Neural cell (in vitro differentiated cells): ENCODE results near the gene UROC1. TPM values are rescaled to one million over a fixed set of nuclear protein-coding genes. Genes with fewer than 3 reads are reported as not detected.

Experiments used
- H2AFZ ChIP-seq: fragments of 200-600, 300-800 bp; sonication (generic), shearing (Covaris generic); 2 replicates; pipeline ENCODE4 v1.6.0; 2014; ENCODE audit warnings: low read depth, mild to moderate bottlenecking, antibody characterized with exemption, low read length, moderate library complexity
- H3F3A ChIP-seq: fragments of 200-600 bp; shearing (Covaris generic); 2 replicates; pipeline ENCODE4 v1.6.1; 2016; ENCODE audit warnings: mild to moderate bottlenecking, moderate library complexity, mixed read lengths, antibody characterized with exemption, low read length; ENCODE audit not compliant: insufficient read depth, poor library complexity, severe bottlenecking
- H3K27ac ChIP-seq: fragments of 200-600, 300-800 bp; sonication (generic), shearing (Covaris generic); 2 replicates; pipeline ENCODE4 v1.5.1; 2014; ENCODE audit warnings: mild to moderate bottlenecking, low read length, moderate library complexity
- H3K27me3 ChIP-seq: fragments of 300-800, 200-600 bp; sonication (generic), shearing (Covaris generic); 2 replicates; pipeline ENCODE4 v1.6.0; 2014; ENCODE audit warnings: mild to moderate bottlenecking, low read depth, low read length, moderate library complexity; ENCODE audit not compliant: insufficient read depth
- H3K36me3 ChIP-seq: fragments of 300-800, 200-600 bp; sonication (generic), shearing (Covaris generic); 2 replicates; pipeline ENCODE4 v1.5.1; 2014; ENCODE audit warnings: mild to moderate bottlenecking, antibody characterized with exemption, low read length, moderate library complexity; ENCODE audit not compliant: insufficient read depth
- H3K4me2 ChIP-seq: fragments of 300-800, 200-600 bp; sonication (generic), shearing (Covaris generic); 2 replicates; pipeline ENCODE4 v1.6.0; 2014; ENCODE audit warnings: mild to moderate bottlenecking, low read length
- H3K4me3 ChIP-seq: fragments of 300-800, 200-600 bp; sonication (generic), shearing (Covaris generic); 2 replicates; pipeline ENCODE4 v1.5.1; 2014; ENCODE audit warnings: mild to moderate bottlenecking, low read length, moderate library complexity
- H3K79me2 ChIP-seq: fragments of 200-600 bp; shearing (Covaris generic); replicated peaks from 2 replicates; pipeline ENCODE4 v1.6.0; 2014; ENCODE audit warnings: mild to moderate bottlenecking, low read length, moderate library complexity; ENCODE audit not compliant: insufficient read depth
- H3K9ac ChIP-seq: fragments of 300-800, 200-600 bp; sonication (generic), shearing (Covaris generic); 2 replicates; pipeline ENCODE4 v1.6.1; 2016; ENCODE audit warnings: mild to moderate bottlenecking, low read length, mixed read lengths
- H3K9me2 ChIP-seq: fragments of 200-600 bp; shearing (Covaris generic); 2 replicates; pipeline ENCODE4 v1.6.1; 2016; ENCODE audit warnings: mild to moderate bottlenecking, low read length, mixed read lengths; ENCODE audit not compliant: insufficient read depth
- H3K9me3 ChIP-seq: fragments of 200-600, 300-800 bp; sonication (generic), shearing (Covaris generic); 2 replicates; pipeline ENCODE4 v1.6.1; 2016; ENCODE audit warnings: mild to moderate bottlenecking, mixed run types, low read length, moderate library complexity, mixed read lengths
- H4K20me1 ChIP-seq: fragments of 200-600 bp; shearing (Covaris generic); 2 replicates; pipeline ENCODE4 v1.6.1; 2016; ENCODE audit warnings: mild to moderate bottlenecking, mixed run types; ENCODE audit not compliant: insufficient read depth
- CTCF ChIP-seq: fragments of 450-650 bp; IDR thresholded peaks from 2 replicates; pipeline ENCODE4 v1.5.1; 2014; ENCODE audit warnings: antibody characterized with exemption, mild to moderate bottlenecking, moderate library complexity; ENCODE audit not compliant: poor library complexity, severe bottlenecking
- EP300 ChIP-seq: fragments of 450-650 bp; conservative IDR thresholded peaks from 2 replicates; pipeline ENCODE4 v1.6.1; 2014; ENCODE audit warnings: antibody characterized with exemption, mild to moderate bottlenecking, moderate library complexity; ENCODE audit not compliant: poor library complexity, severe bottlenecking
- EZH2 ChIP-seq: fragments of 200-600, 300-800 bp; shearing (Covaris generic), sonication (generic); IDR thresholded peaks from 2 replicates; pipeline ENCODE4 v1.6.1; 2014; ENCODE audit warnings: antibody characterized with exemption, low read length, borderline replicate concordance, mild to moderate bottlenecking; ENCODE audit not compliant: insufficient read depth, poor library complexity, severe bottlenecking
- MXI1 ChIP-seq: fragments of 450-650 bp; conservative IDR thresholded peaks from 2 replicates; pipeline ENCODE4 v1.6.1; 2014; ENCODE audit warnings: antibody characterized with exemption, mild to moderate bottlenecking; ENCODE audit not compliant: poor library complexity, severe bottlenecking
- POLR2AphosphoS5 ChIP-seq: IDR thresholded peaks from 2 replicates; pipeline ENCODE4 v1.6.1; 2012
- RAD21 ChIP-seq: fragments of 450-650 bp; conservative IDR thresholded peaks from 2 replicates; pipeline ENCODE4 v1.6.1; 2014; ENCODE audit warnings: antibody characterized with exemption, mild to moderate bottlenecking, moderate library complexity
- REST ChIP-seq: IDR thresholded peaks from 2 replicates; pipeline ENCODE4 v1.6.1; 2012; ENCODE audit warnings: borderline replicate concordance
- SMC3 ChIP-seq: fragments of 450-650 bp; conservative IDR thresholded peaks from 2 replicates; pipeline ENCODE4 v1.6.1; 2014; ENCODE audit warnings: antibody characterized with exemption, mild to moderate bottlenecking, moderate library complexity; ENCODE audit not compliant: poor library complexity
- TAF1 ChIP-seq: IDR thresholded peaks from 2 replicates; pipeline ENCODE4 v1.6.1; 2012; ENCODE audit warnings: low read depth
- polyA plus RNA-seq: library from polyadenylated mRNA; depleted of rRNA; stranded (reverse); fragments of >200 nt; gene quantifications from 2 replicates; pipeline ENCODE4 v1.2.3, GENCODE V29; 2014

UROC1 gene
- polyA plus RNA-seq, 1 donor from 2014 or later: not detected

GRCh38 chr3:126558336-126559071, 40.9 kb upstream of the UROC1 start, which contains the start of gene C3orf22:
C3orf22 (minus strand) TSS chr3:126558932; CDS start chr3:126553390, 5,542 bp downstream.
- H3K4me3 ChIP-seq: no peak within 1 kb of the TSS
- no peaks in the 10 kb centered on the region for H3K27me3 ChIP-seq
- H3K9ac ChIP-seq: no peak within 1 kb of the TSS
- H3K9me2 ChIP-seq: no peaks in the 10 kb centered on the region
- no peaks in the 10 kb centered on the region for H4K20me1 ChIP-seq
- H3F3A ChIP-seq: no peaks in the 10 kb centered on the region
- no peak within 1 kb of the TSS for H2AFZ ChIP-seq
- no peak for TF ChIP-seq REST
- TF ChIP-seq POLR2AphosphoS5: no peak
- no peak for TF ChIP-seq EP300
- TF ChIP-seq MXI1: no peak
- no peak for TF ChIP-seq SMC3
- no peak for TF ChIP-seq CTCF
- TF ChIP-seq EZH2: no peak
- no peak for TF ChIP-seq RAD21
- TF ChIP-seq TAF1: no peak
- no peaks in the 10 kb centered on the region for H3K79me2 ChIP-seq
- no peaks in the 10 kb centered on the region for H3K9me3 ChIP-seq
- H3K36me3 ChIP-seq: no peaks in the 10 kb centered on the region
- no peak within 1 kb of the TSS for H3K27ac ChIP-seq
- no peak within 1 kb of the TSS for H3K4me2 ChIP-seq

- no peaks in the 10 kb centered on the region for H3K36me3 ChIP-seq
- H3K27ac ChIP-seq: no peak overlapping the region
- H3K27me3 ChIP-seq: no peaks in the 10 kb centered on the region
- no peak overlapping the region for H2AFZ ChIP-seq
- no peak overlapping the region for H3K4me2 ChIP-seq
- TF ChIP-seq CTCF (no peak), POLR2AphosphoS5 (no peak), MXI1 (no peak), TAF1 (no peak), SMC3 (no peak), REST (no peak), EP300 (no peak), EZH2 (no peak), RAD21 (no peak)
- no peaks in the 10 kb centered on the region for H3F3A ChIP-seq
- no peaks in the 10 kb centered on the region for H3K79me2 ChIP-seq
- no peaks in the 10 kb centered on the region for H3K9me3 ChIP-seq
- H4K20me1 ChIP-seq: no peaks in the 10 kb centered on the region
- no peak overlapping the region for H3K4me3 ChIP-seq
- H3K9me2 ChIP-seq: no peaks in the 10 kb centered on the region
- H3K9ac ChIP-seq: no peak overlapping the region
These were observed 40.2 kb upstream of the UROC1 start for GRCh38 chr3:126557761-126558160.
